HG02759 (cell line): ENCODE measurements around the gene GUCA2B.

Experiments
- ATAC-seq: cut with Tn5 transposase; IDR thresholded peaks from one replicate; pipeline ENCODE4 v1.9.1; 2021; ENCODE audit warnings: mild to moderate bottlenecking, moderate library complexity; ENCODE audit not compliant: unreplicated experiment

The GUCA2B gene

GRCh38 chr1:42152907-42153600 is at the start of gene GUCA2B:
Gene GUCA2B (plus strand): TSS chr1:42153410. CDS start chr1:42153451, 41 bp downstream.
- ATAC-seq = no peak

GRCh38 chr1:42105025-42105424 is 48.2 kb upstream of the GUCA2B start:
- ATAC-seq = no peak

DNA sequence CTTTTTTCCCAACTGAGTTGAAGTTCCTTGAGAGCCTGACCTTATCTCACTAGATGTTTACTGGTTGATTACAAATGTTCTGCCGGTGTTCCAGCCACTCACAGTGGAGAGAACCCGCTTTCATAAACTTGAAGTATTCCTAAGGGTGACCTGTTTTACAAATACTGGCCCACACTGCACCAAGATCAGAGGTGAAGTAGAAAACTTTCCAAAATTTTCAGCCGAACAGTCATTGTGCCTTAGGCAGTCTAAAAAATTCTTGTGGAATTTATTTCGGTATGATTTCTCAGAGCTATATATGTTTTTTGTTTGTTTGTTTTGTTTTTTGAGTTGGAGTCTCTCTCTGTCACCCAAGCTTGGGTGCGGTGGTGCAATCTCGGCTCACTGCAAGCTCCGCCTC is 44.9 kb upstream of the GUCA2B start:
- no peak for ATAC-seq

GRCh38 chr1:42109600-42109999 is 43.6 kb upstream of the GUCA2B start:
- no peak for ATAC-seq

DNA sequence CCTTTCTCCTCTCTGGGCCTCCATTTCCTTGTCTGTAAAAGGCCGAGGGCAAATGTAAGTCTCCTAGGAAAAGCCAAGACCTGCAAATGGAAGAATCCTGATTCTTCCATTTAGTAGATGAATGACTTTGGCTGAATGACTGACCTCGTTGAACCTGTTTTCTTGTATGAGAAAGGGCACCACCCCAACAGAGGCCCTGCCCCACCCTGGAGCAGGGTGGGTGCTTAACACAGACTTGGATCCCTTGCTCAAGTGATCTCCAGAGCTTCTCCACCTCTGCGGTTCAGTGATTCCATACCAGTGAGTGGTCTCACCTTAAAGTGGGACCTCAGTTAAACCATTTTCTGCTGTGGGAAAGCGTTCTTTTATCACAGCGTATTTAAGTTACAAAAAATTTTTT is 39.0 kb upstream of the GUCA2B start:
- no peak for ATAC-seq

DNA sequence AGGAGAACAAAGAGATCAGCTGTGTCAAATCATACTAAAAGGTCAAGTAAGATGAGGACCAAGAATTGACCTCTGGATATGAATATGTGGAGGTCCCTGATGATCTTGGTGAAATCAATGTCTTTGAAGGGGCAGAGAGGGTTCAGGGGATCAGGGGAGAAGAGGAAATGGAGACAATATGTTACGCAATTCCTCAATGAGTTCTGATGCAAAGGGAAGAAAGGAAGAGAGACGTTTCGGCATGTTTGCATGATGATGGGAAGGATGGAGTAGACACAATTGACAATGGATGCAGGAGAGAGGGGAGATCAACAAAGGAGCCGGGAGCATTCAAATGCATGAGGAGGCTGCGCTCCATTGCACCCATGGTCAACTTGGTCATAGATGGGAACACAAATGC is 36.0 kb upstream of the GUCA2B start:
- no peak for ATAC-seq

DNA sequence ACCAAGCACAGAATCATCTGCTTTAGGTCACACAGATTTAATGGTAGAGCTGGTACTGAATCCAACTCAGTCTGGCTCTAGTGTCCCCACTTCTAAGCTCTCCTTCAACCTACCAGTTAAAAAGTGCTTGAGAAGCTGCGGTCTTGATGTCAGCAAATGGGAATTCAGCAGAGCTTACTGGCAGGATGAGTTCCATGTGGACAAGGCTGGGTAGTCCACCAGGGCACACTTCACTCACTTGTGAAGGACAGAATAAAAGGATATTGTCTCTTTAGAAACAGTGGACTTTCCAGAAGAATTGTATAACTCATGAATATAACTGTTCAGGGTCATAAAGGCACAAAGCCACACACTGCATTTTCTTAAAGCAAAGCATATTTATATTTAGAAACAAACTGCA is 35.1 kb upstream of the GUCA2B start:
- no peak for ATAC-seq

- ATAC-seq = no peak
Measured at GRCh38 chr1:42122408-42122807, 30.8 kb upstream of the GUCA2B start.

GRCh38 chr1:42125552-42125951 is 27.7 kb upstream of the GUCA2B start:
- no peak for ATAC-seq

- ATAC-seq = no peak
Measured at GRCh38 chr1:42127767-42128166, 25.4 kb upstream of the GUCA2B start.

GRCh38 chr1:42128499-42128898 is 24.7 kb upstream of the GUCA2B start:
- no peak for ATAC-seq

- ATAC-seq = no peak
Measured at GRCh38 chr1:42128964-42129363, 24.2 kb upstream of the GUCA2B start.

DNA sequence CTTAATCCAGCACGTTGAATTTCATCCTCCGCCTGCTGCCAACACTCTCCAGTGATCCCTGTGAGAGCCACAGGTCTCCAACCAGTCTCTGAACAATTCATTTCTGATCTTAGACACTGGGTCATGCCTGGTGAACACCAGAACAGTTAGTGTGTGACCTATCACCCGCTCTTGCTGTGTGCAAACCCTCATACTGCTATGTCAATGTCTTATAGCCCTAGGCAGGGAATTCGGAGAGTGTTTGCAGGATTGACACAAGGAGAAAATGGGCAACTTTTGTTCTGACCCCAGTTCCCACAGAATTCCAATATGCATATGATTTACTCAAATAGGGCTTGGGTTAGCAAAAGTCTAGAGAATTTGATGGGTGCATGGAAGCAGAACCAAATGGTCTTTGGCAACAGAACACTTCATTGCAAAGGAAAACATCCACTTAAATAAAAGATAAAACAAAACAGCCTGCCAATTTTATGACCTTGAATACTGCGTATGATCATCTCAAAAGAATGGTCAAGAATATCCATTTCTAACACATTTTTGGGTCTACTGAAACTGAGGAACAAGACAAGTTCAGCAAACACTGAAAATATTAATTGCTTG is 23.0 kb upstream of the GUCA2B start:
- ATAC-seq = no peak

DNA sequence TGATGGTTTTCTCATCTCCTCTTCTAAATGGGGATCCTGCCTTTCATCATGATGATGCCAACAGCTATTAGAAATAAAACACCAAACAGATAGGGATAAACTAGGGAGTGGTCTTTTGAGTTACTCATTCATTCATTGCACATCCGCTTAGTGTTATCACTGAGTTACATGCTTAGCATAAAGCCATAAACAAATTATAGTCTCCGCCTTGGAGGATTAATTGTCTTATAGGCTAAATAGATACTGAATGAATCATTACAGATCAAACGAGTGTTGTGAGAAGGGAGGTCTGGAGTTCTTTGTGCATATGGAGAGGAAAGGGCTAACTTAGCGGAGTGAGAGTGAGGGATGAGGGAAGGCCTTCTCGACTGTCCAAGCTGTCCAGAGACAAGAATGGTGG is 19.8 kb upstream of the GUCA2B start:
- no peak for ATAC-seq

- ATAC-seq = no peak
Measured at GRCh38 chr1:42133809-42134526, 19.2 kb upstream of the GUCA2B start.

GRCh38 chr1:42135426-42135825 is 17.8 kb upstream of the GUCA2B start:
- no peak for ATAC-seq

DNA sequence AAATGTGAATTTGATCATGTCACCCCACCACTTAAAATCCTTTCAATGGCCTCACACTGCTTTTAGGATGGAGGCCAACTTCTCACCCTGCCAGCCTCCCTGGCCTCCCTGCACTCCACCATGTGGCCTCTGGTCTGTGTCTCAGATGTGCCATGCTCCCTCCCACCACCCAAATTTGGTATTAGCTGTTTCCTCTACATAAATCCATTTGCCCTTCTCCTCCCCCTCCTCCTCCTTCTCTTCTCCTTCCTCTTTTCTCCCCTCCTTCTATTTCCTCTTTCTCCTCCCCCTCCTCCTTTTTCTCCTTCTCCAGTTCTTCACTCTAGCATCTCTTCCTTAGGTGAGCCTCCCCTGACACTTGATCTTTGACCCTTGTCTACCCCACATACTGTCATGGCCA is 16.7 kb upstream of the GUCA2B start:
- no peak for ATAC-seq

DNA sequence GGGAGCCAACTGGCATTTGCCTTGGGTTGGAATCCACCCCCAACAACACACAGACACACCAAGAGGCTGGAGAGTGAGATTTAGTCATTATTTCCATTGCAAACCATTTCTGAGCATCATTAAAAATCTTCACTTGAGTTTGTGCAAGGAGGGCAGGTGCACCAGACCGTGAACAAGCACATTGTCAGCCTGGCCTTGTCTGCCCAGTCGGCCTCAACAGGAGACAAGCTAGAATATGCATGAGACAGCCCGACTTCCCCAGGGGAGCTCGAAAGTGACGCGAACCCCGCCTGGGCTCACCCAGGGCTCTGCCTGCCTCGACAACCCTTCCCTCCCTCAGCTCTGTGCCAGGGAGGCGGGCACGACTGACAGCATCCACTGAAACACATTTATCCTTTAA is 15.4 kb upstream of the GUCA2B start:
- no peak for ATAC-seq

DNA sequence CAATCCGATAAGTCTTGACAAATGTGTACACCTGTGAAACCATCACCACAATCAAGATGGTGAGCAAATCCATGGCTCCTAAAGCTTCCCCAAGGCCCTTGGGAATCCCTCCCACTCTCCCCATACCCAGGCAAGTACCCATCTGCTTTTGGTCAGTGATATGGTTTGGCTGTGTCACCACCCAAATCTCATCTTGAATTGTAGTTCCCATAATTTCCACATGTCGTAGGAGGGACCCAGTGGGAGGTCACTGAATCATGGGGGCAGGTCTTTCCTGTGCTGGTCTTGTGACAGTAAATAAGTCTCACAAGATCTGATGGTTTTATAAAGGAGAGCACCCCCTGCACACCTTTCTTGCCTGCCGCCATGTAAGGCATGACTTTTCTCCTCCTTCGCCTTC is 14.6 kb upstream of the GUCA2B start:
- ATAC-seq = no peak

DNA sequence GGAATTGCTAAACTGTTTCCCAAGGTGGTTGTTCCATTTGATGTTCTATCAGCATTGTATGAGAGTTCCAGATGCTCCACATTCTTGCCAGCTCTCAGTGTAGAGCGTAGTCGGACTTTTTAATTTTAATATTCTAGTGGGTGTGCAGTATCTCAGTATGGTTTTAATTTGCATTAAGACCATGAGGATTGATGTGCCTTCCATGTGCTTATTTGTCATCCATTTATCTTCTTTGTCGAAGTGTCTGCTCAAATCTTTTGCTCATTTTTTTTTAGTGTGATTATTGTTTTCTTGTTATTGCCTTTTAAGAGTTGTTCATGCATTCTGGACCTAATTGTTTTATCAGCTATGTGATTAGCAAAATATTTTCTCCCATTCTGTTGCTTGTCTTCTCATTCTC is 13.8 kb upstream of the GUCA2B start:
- ATAC-seq = no peak

DNA sequence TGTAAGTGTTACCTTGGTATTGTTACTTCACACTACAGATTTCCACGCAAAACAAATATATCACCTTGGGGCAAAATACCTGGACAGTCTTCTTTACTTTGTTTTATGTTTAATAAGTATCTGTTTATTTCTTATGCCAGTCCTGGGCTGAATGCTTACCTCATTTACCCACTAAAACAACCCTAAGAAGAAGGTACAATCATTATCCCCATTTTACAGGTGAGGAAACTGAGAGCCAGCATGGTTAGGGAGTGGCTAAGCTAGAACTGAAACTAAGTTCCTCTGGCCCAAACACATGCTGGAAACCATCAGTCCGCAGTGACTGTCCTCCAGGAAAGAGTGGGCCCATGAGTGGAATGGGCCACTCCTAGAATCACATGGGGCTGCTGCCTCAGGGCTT is 13.0 kb upstream of the GUCA2B start:
- ATAC-seq = no peak

DNA sequence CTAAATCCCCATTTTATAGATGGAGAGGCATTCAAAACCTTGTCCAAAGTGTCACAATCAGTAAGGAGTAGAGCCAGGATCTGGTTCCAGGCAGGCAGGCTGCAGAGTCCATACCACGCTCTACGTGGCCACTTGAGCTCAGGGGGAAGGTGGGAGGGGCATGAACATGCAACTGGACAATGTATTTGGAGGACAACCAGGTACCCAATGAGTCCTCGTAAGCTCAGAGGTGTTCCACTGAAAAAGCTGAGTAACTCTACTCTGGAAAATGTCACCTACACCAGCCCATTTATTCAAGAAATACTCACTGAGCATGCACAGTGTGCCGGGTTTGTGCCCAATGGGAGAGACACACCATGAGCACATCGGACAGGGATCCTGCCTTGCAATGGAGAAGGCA is 11.2 kb upstream of the GUCA2B start:
- no peak for ATAC-seq
